ENCODE data around the gene TNFRSF11A.

GRCh38 chr18:62384068-62384467, 59.0 kb downstream of the TNFRSF11A start:
- TF ChIP-seq EZH2 (IDR thresholded peaks at IDR 0.05): no peak
- no peak for TF ChIP-seq POLR2AphosphoS5 (IDR thresholded peaks at IDR 0.05; ENCODE audit: borderline replicate concordance, low read depth, low read length)
